Measurements from ENCODE around the gene WRAP53.

DNA sequence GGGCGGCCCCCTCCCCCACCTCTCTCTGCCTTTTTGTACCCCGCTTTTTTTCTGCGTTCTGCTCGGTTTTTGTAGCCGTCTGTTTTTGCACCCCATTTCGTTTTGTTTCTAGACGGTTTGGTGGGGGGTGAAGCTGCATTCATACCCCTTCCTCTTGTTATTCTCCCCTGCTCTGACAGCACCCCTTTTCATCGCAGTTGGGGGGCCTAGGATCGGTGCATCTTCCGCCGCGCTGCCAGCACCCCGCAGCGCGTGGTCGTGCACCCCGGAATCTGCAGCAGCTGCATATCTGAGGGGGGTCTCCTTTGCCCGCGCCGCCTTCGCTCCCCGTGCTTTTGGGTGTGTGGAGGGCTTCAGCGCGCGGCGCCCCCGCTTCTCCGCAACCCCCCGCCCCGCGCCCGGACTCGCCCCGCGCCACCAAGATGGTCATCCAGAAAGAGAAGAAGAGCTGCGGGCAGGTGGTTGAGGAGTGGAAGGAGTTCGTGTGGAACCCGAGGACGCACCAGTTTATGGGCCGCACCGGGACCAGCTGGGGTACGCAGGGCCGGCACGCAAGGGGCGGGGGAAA lies 37.1 kb upstream of the WRAP53 start:
- TF ChIP-seq EZH2 (IDR thresholded peaks at IDR 0.05; ENCODE audit: low read length): peak; percentile 85
- no peak for TF ChIP-seq CTCF (optimal IDR thresholded peaks at IDR 0.05 in 1 of 3, IDR thresholded peaks at IDR 0.05 in 1 of 3, conservative IDR thresholded peaks at IDR 0.05 in 1 of 3; ENCODE audit: extremely low read depth in 1 of 3, insufficient read depth in 2 of 3, low read length in 3 of 3)
